Astrocyte (in vitro differentiated cells and primary cell): ENCODE measurements around the gene SLC28A3. TPM values are rescaled to one million over a fixed set of nuclear protein-coding genes. Genes with fewer than 3 reads are reported as not detected.

Experiments
- DNase-seq: peaks from one replicate; pipeline ENCODE4 v3.0.0-alpha.2; 2010; ENCODE audit warnings: low read depth
- FAIRE-seq: peaks from 2 replicates; lab custom pipeline; 2011; peaks lifted over from hg19 to GRCh38; lab: Jason Lieb, UNC
- H2AFZ ChIP-seq: 2 replicates; pipeline ENCODE4 v1.6.0; 2012; ENCODE audit warnings: low read depth, low read length, inconsistent platforms
- H3K27ac ChIP-seq: 2 replicates; pipeline ENCODE4 v1.5.1; 2011; ENCODE audit warnings: low read depth, low read length, inconsistent platforms
- H3K27me3 ChIP-seq: 2 replicates; pipeline ENCODE4 v1.6.0; 2011; ENCODE audit warnings: low read length, inconsistent platforms; ENCODE audit not compliant: insufficient read depth
- H3K36me3 ChIP-seq: 2 replicates; pipeline ENCODE4 v1.5.1; 2011; ENCODE audit warnings: low read length, inconsistent platforms; ENCODE audit not compliant: insufficient read depth
- H3K4me1 ChIP-seq: 2 replicates; pipeline ENCODE4 v1.5.1; 2011; ENCODE audit warnings: low read length, inconsistent platforms; ENCODE audit not compliant: insufficient read depth
- H3K4me2 ChIP-seq: 2 replicates; pipeline ENCODE4 v1.6.0; 2012; ENCODE audit warnings: low read length, inconsistent platforms
- H3K4me3 ChIP-seq: 2 replicates; pipeline ENCODE4 v1.5.1; 2011; ENCODE audit warnings: low read depth, mild to moderate bottlenecking, low read length, inconsistent platforms; ENCODE audit not compliant: insufficient read depth
- H3K79me2 ChIP-seq: 2 replicates; pipeline ENCODE4 v1.6.0; 2012; ENCODE audit warnings: mild to moderate bottlenecking, low read length, inconsistent platforms; ENCODE audit not compliant: insufficient read depth
- H3K9ac ChIP-seq: 2 replicates; pipeline ENCODE4 v1.6.0; 2012; ENCODE audit warnings: mild to moderate bottlenecking, low read length, inconsistent platforms
- H3K9me3 ChIP-seq: 2 replicates; pipeline ENCODE4 v1.5.1; 2012; ENCODE audit warnings: low read depth, mild to moderate bottlenecking, low read length, inconsistent platforms; ENCODE audit not compliant: insufficient read depth
- H4K20me1 ChIP-seq: 2 replicates; pipeline ENCODE4 v1.6.0; 2012; ENCODE audit warnings: low read length, inconsistent platforms; ENCODE audit not compliant: insufficient read depth
- H3K27ac Mint-ChIP-seq: one replicate; pipeline ENCODE4 v1.8.0; 2021; ENCODE audit warnings: mild to moderate bottlenecking, mixed read lengths; ENCODE audit not compliant: unreplicated experiment
- H3K27me3 Mint-ChIP-seq: one replicate; pipeline ENCODE4 v1.8.0; 2021; ENCODE audit warnings: low read depth, mixed read lengths; ENCODE audit not compliant: unreplicated experiment
- H3K36me3 Mint-ChIP-seq: one replicate; pipeline ENCODE4 v1.8.0; 2021; ENCODE audit warnings: low read depth, mixed read lengths; ENCODE audit not compliant: unreplicated experiment
- H3K4me1 Mint-ChIP-seq: one replicate; pipeline ENCODE4 v1.8.0; 2021; ENCODE audit warnings: low read depth, mixed read lengths; ENCODE audit not compliant: unreplicated experiment
- H3K4me3 Mint-ChIP-seq: one replicate; pipeline ENCODE4 v1.8.0; 2021; ENCODE audit warnings: mild to moderate bottlenecking, moderate library complexity, mixed read lengths; ENCODE audit not compliant: unreplicated experiment
- H3K9me3 Mint-ChIP-seq: one replicate; pipeline ENCODE4 v1.8.0; 2021; ENCODE audit warnings: mild to moderate bottlenecking, mixed read lengths; ENCODE audit not compliant: unreplicated experiment
- EZH2 ChIP-seq: IDR thresholded peaks from 2 replicates; pipeline ENCODE4 v1.6.1; 2012; ENCODE audit warnings: mild to moderate bottlenecking, low read length, inconsistent platforms; ENCODE audit not compliant: insufficient read depth
- total RNA-seq: library from RNA; stranded (reverse); gene quantifications from 2 replicates; pipeline ENCODE4 v1.2.1, GENCODE V29; 2021
- TF ChIP-seq, protein P1 (sequence below): IDR thresholded peaks from 2 replicates; pipeline ENCODE4 v1.5.1; 2011; ENCODE audit warnings: low read depth, mild to moderate bottlenecking, inconsistent platforms, low read length, moderate library complexity; ENCODE audit not compliant: insufficient read depth

SLC28A3 gene
- total RNA-seq, 1 donor from 2014 or later = 0.30 TPM

DNA sequence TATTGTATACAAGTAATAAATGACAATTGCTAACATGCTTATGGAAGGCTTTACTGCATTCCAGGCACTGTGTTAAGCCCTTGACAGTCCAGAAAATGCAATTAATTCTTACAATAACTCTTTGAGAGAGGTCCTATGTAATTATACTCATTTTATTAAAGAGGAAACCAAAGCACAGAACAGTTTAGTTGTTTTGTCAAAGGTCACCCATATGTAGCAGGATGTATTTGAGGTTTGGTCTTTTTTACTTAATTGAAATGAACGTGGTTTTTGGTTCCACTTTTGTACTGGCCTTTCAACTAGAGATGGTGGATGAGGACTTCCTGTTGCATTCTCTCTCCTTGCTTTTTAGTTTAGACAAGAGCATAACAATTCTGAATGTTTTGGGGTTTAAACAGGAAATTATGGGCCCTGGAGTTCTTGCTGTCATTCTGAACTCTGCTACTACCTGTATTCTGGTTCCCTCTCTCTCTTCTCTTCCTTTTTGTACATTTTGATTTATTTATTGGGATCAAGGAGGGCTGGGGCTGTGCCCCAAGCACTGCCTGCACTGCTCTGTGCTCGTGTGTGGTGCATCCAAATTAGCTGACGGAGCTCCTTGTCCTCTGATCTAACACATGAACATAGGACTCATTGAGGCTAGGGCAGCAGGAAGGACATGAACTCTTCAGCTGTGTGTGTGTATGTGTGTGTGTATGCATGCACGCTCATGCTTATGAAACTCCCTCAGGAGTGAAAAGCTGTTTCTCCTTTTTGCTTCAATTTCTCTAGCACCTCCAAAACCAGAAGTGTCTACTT, 47.4 kb downstream of the SLC28A3 start:
- peaks cover 20% of the 10 kb centered on the region for H3K4me1 ChIP-seq
- H3K27ac Mint-ChIP-seq = no peak overlapping the region
- no peaks in the 10 kb centered on the region for H3K36me3 ChIP-seq
- no peak overlapping the region for H3K4me3 ChIP-seq
- no peaks in the 10 kb centered on the region for H3K9me3 ChIP-seq
- TF ChIP-seq EZH2 = no peak
- TF ChIP-seq, protein P1, sequence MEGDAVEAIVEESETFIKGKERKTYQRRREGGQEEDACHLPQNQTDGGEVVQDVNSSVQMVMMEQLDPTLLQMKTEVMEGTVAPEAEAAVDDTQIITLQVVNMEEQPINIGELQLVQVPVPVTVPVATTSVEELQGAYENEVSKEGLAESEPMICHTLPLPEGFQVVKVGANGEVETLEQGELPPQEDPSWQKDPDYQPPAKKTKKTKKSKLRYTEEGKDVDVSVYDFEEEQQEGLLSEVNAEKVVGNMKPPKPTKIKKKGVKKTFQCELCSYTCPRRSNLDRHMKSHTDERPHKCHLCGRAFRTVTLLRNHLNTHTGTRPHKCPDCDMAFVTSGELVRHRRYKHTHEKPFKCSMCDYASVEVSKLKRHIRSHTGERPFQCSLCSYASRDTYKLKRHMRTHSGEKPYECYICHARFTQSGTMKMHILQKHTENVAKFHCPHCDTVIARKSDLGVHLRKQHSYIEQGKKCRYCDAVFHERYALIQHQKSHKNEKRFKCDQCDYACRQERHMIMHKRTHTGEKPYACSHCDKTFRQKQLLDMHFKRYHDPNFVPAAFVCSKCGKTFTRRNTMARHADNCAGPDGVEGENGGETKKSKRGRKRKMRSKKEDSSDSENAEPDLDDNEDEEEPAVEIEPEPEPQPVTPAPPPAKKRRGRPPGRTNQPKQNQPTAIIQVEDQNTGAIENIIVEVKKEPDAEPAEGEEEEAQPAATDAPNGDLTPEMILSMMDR = no peak
- H3K79me2 ChIP-seq = no peaks in the 10 kb centered on the region
- no peak overlapping the region for H2AFZ ChIP-seq
- no peak for DNase-seq
- no peaks in the 10 kb centered on the region for H3K27me3 Mint-ChIP-seq
- FAIRE-seq = no peak
- no peaks in the 10 kb centered on the region for H3K36me3 Mint-ChIP-seq
- peaks cover 26% of the 10 kb centered on the region for H3K4me1 Mint-ChIP-seq
- H3K4me2 ChIP-seq = no peak overlapping the region
- H4K20me1 ChIP-seq = no peaks in the 10 kb centered on the region
- H3K4me3 Mint-ChIP-seq = no peak overlapping the region
- H3K9ac ChIP-seq = no peak overlapping the region
- H3K27me3 ChIP-seq = no peaks in the 10 kb centered on the region
- peaks cover 3% of the 10 kb centered on the region for H3K9me3 Mint-ChIP-seq
- no peak overlapping the region for H3K27ac ChIP-seq

DNA sequence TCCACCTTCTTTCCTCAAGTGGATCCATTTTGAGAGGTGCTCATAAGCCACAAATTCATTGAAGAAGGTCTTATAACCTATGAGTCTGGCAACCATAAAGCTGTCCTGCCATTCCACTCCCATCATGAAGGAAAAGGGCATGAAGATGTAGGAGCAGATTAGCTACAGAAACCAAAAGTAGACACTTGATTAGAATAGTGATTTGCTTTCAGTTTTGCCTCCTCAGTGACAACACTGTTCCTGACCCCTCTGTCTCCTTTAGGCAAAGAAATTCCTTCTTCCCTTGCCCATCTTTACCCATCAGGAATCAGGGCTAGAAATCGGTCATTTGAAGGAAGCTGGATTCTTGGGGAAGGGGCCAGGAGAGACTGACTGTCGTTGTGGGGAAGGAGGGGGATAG, 55.2 kb downstream of the SLC28A3 start:
- Histone ChIP-seq H4K20me1 (no peaks in the 10 kb centered on the region), H3K27me3 (no peaks in the 10 kb centered on the region), H3K4me2 (no peak overlapping the region), H3K4me3 (no peak overlapping the region), H3K9ac (no peak overlapping the region), H3K27ac (no peak overlapping the region), H3K79me2 (no peaks in the 10 kb centered on the region), H2AFZ (no peak overlapping the region), H3K9me3 (no peaks in the 10 kb centered on the region), H3K36me3 (no peaks in the 10 kb centered on the region), H3K4me1 (no peaks in the 10 kb centered on the region)
- H3K4me3 Mint-ChIP-seq = no peak overlapping the region
- FAIRE-seq (no peak), DNase-seq (no peak)
- no peaks in the 10 kb centered on the region for H3K27me3 Mint-ChIP-seq
- H3K27ac Mint-ChIP-seq = no peak overlapping the region
- peaks cover 4% of the 10 kb centered on the region for H3K4me1 Mint-ChIP-seq
- H3K36me3 Mint-ChIP-seq = no peaks in the 10 kb centered on the region
- H3K9me3 Mint-ChIP-seq = no peaks in the 10 kb centered on the region
- no peak for TF ChIP-seq EZH2
- TF ChIP-seq, protein P1 = no peak

DNA sequence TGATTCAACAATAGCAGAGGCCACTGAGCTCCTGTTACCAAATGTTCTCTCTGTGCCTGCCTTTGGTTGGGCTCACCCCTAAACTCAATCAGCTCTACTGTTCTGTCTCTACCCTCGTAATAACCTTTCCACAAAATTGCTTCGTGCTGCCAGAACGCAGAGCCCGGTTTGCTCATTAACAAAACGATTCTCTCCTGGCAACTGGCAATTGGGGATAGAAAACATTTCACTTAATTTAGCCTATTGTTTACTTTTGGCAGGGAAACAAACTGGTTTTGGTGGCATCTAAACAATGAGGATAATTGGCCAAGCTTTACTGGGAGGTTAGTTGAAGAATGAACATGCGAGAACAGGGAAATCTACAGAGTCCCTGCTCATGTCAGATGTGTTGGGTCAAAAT, 56.6 kb downstream of the SLC28A3 start:
- H3K4me3 Mint-ChIP-seq = no peak overlapping the region
- H3K36me3 Mint-ChIP-seq = no peaks in the 10 kb centered on the region
- H3K79me2 ChIP-seq = no peaks in the 10 kb centered on the region
- H3K27ac ChIP-seq = no peak overlapping the region
- H4K20me1 ChIP-seq = no peaks in the 10 kb centered on the region
- no peak overlapping the region for H3K9ac ChIP-seq
- peaks cover 4% of the 10 kb centered on the region for H3K4me1 Mint-ChIP-seq
- no peaks in the 10 kb centered on the region for H3K27me3 Mint-ChIP-seq
- TF ChIP-seq EZH2 = no peak
- TF ChIP-seq, protein P1 = no peak
- no peaks in the 10 kb centered on the region for H3K36me3 ChIP-seq
- no peaks in the 10 kb centered on the region for H3K27me3 ChIP-seq
- H3K4me2 ChIP-seq = no peak overlapping the region
- H2AFZ ChIP-seq = no peak overlapping the region
- DNase-seq (no peak), FAIRE-seq (no peak)
- no peaks in the 10 kb centered on the region for H3K4me1 ChIP-seq
- H3K4me3 ChIP-seq = no peak overlapping the region
- no peaks in the 10 kb centered on the region for H3K9me3 Mint-ChIP-seq
- H3K9me3 ChIP-seq = no peaks in the 10 kb centered on the region
- no peak overlapping the region for H3K27ac Mint-ChIP-seq
